ENCODE data around the gene TTLL1. TPM values are rescaled to one million over a fixed set of nuclear protein-coding genes. Genes with fewer than 3 reads are reported as not detected.

The TTLL1 gene
- total and polyA plus RNA-seq, 2 donors (not counting 3 experiments of a cell fraction or from before 2014, with no cell fraction given) = 9.0 to 17.0 TPM

- dilution Hi-C loops (cut with MboI; ENCODE audit: extremely low pct_ligation_motif_present, low sequenced_read_pairs) (no loop called here), intact Hi-C loops (cut with micrococcal nuclease) (loop anchor here (2.0 to 5.0 kb wide), 4 partner anchors 36 to 82 kb away; partner anchors contain the start of gene TTLL1)
- H3K4me2 ChIP-seq (ENCODE audit: insufficient read depth, low read length) = peak overlapping the region; percentile 90
- H3K27me3 ChIP-seq (ENCODE audit: control insufficient read depth in 2 of 2, insufficient read depth in 2 of 2, low read length in 2 of 2) = peaks cover 0 to 1% of the 10 kb centered on the region in 2 experiments
- H3K27ac ChIP-seq (ENCODE audit: insufficient read depth, low read depth, low read length) = peak overlapping the region; percentile 40
- DNase-seq (ENCODE audit: low read depth, low spot score) (peak; percentile 29), FAIRE-seq (peak; percentile 61)
- no peaks in the 10 kb centered on the region for H3K9me1 ChIP-seq (replicated peaks; ENCODE audit: control insufficient read depth, extremely low read depth, insufficient read depth, low read length)
- peak overlapping the region; percentile 72 to 96 (median 81) for H3K4me3 ChIP-seq (replicated peaks in 1 of 3; ENCODE audit: insufficient read depth in 1 of 3, low read depth in 1 of 3, low read length in 3 of 3)
- peaks cover 17% of the 10 kb centered on the region for H3K4me1 ChIP-seq (ENCODE audit: control insufficient read depth, extremely low read depth, insufficient read depth, low read length)
- peaks cover 44% of the 10 kb centered on the region for H3K79me2 ChIP-seq (ENCODE audit: control insufficient read depth, insufficient read depth, low read length)
- no TSS peak for BruUV-seq (replicated peaks)
- peak overlapping the region; percentile 79 for H2AFZ ChIP-seq (ENCODE audit: low read depth, low read length)
- CTCF ChIA-PET = interaction anchor here (0.8 to 4.0 kb wide), 11 partner anchors 9 to 147 kb away, joined by 3 to 24 read pairs (median 5); no protein-coding TSS in a partner anchor
- no peaks in the 10 kb centered on the region for H4K20me1 ChIP-seq (replicated peaks; ENCODE audit: control insufficient read depth, extremely low read depth, insufficient read depth, low read length)
- no peaks in the 10 kb centered on the region for H3K36me3 ChIP-seq (ENCODE audit: control insufficient read depth in 2 of 2, extremely low read depth in 1 of 2, insufficient read depth in 2 of 2, low read length in 2 of 2)
- TF ChIP-seq JUN (IDR thresholded peaks at IDR 0.05; ENCODE audit: borderline replicate concordance, insufficient read depth, insufficient read length, low read depth) (no peak), POLR2A (IDR thresholded peaks at IDR 0.05; ENCODE audit: low read depth, low read length) (no peak), MYC (IDR thresholded peaks at IDR 0.05; ENCODE audit: low read depth, low read length) (no peak), POLR2AphosphoS5 (IDR thresholded peaks at IDR 0.05; ENCODE audit: insufficient read depth, low read depth, low read length) (no peak), CTCF (IDR thresholded peaks at IDR 0.05; ENCODE audit: extremely low read depth in 1 of 2, insufficient read depth in 1 of 2, low read depth in 1 of 2, low read length in 2 of 2) (no peak), EZH2 (IDR thresholded peaks at IDR 0.05; ENCODE audit: borderline replicate concordance, low read depth, low read length, severe bottlenecking) (no peak), FOS (IDR thresholded peaks at IDR 0.05; ENCODE audit: borderline replicate concordance, insufficient read depth, low read length) (no peak), MAX (IDR thresholded peaks at IDR 0.05; ENCODE audit: insufficient read depth, insufficient read length) (no peak), GATA2 (IDR thresholded peaks at IDR 0.05; ENCODE audit: insufficient read depth, insufficient read length, low read depth, low read length) (no peak)
- no peaks in the 10 kb centered on the region for H3K9me3 ChIP-seq (replicated peaks; ENCODE audit: control insufficient read depth, insufficient read depth, low read length)
- POLR2A ChIA-PET = interaction anchor here (0.6 to 2.6 kb wide), 10 partner anchors 10 to 110 kb away, joined by 3 to 14 read pairs (median 6); no protein-coding TSS in a partner anchor
- H3K9ac ChIP-seq (replicated peaks; ENCODE audit: extremely low read depth, insufficient read depth, low read length) = peak overlapping the region; percentile 66
Observed at GRCh38 chr22:43014316-43014868, 74.8 kb downstream of the TTLL1 start.
